HFF-Myc (cell line): ENCODE measurements around the gene SMAP1.

Experiments used
- DNase-seq: peaks from one replicate; pipeline ENCODE4 v3.0.0-alpha.2; 2011; ENCODE audit warnings: low read depth; ENCODE audit errors: extremely low read depth
- H3K4me3 ChIP-seq: replicated peaks from 2 replicates; pipeline ENCODE4 v1.5.1; 2011; ENCODE audit warnings: low read depth, mild to moderate bottlenecking, control low read depth, low read length
- CTCF ChIP-seq: IDR thresholded peaks from 2 replicates; pipeline ENCODE4 v1.5.1; 2012; ENCODE audit warnings: mild to moderate bottlenecking, low read depth, low read length, control low read depth; ENCODE audit errors: missing control alignments

Gene SMAP1

DNA sequence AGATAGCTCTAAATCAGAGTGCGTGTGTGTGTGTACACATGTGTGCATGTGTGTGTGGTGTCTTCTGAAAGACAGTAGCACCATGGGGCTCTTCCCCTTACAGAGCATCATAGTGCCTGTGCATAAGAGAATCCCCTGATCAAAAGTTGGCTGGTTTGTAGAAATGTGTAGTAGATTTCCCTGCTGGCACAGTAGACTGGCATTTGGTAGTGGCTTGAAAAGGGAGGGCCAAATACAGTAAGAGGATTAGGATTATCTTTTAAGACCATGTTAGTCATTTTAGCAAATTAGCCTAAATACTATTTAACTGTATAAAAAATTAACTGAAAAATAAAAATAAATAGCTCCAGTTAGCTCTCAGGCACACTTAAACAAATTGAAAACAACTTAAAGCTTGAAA, 176.6 kb downstream of the SMAP1 start:
- no peak for TF ChIP-seq CTCF
- H3K4me3 ChIP-seq, result no peak overlapping the region
- no peak for DNase-seq

DNA sequence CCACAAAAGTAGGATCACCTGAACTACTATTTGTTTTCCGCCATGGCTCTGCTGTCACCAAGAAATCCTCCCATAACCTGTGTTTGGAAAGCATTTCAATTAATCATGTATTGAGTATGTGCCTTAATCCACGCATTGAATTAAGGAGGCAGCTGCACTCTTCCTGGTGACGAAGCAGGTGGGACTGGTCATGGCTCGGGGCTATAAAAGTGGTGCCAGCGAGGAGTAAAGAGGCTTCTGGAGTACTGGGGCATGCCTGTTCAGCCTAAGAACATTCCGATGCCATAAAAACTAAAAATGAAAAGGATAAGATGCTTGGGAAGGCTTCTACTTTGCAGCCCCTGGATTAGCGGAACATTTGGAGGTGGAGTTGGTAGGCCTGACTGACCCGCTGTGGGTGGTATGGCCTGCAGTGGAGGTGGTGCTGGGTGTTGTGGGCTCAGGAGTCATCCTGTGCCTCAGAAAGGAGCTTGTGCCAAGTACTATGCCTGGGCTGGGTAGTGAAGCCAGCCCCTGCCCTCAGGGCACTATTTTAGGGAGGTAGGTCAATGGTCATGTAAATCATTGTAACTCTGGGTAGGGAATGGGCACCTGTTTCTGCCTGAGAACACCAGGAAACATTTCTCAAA, 178.6 kb downstream of the SMAP1 start:
- no peak overlapping the region for H3K4me3 ChIP-seq
- TF ChIP-seq CTCF, result no peak
- DNase-seq, result no peak

GRCh38 chr6:70847106-70848084, 179.7 kb downstream of the SMAP1 start:
- H3K4me3 ChIP-seq, result no peak overlapping the region
- no peak for DNase-seq
- TF ChIP-seq CTCF, result no peak

DNA sequence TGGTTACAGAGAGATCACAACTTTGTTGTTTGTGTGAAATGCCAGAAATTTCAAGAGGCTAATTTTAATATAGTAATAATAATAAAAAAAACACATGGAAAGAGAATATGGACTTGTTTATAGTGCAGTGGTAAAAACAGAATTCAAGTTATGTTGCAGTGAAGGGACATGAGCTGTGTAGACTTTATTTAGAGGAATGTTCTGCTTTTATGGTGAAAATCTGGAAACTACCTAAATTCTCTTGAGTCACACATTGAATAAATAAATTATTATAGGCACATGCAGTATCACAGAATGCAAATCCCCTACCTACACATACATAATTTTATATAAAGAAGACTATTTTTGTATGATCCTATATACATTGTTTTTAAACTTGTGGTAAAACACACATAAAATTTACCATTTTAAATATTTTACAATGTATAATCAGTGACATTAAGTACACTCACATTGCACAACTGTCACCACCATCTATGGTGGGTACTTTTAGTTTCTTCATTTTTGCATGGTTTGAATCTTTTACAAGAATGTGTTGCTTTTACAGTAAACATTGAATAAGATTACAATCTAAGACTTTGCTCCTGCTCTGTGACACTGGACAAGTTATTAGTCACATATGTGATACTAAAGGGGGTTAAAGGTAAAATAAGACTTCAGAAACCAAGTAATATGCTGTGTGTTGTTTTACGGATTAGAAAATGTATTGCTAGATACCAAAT, 181.8 kb downstream of the SMAP1 start:
- no peak for TF ChIP-seq CTCF
- DNase-seq, result no peak
- no peak overlapping the region for H3K4me3 ChIP-seq

DNA sequence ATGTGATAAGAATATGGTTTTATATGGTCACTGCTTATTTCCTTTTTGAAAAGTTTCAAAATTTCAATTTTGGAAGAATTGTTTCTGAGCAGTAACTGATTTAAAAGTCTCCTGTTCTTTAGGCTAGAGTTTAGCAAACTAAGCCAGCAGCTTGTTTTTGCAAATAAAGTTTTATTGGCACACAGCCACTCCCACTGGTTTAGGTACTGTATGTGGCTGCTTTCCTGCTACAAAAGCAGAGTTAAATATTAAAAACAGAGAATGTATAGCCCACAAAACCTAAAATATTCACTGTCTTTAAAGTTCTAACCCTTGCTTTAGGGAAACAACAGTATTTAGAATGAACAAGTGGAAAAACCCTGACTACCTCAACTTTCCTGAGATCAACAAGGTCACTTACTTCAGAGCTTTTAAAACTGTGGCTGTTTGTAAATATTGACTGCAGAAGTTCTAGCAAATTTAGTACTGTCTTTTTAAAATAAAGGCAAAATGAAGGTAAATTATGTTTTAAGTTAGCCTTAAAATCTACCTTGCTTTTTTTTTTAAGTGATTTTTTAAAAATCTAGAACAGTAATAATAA, 185.1 kb downstream of the SMAP1 start:
- TF ChIP-seq CTCF, result no peak
- no peak for DNase-seq

GRCh38 chr6:70857387-70858077, 189.8 kb downstream of the SMAP1 start:
- no peak overlapping the region for H3K4me3 ChIP-seq
- no peak for TF ChIP-seq CTCF
- DNase-seq, result no peak

More for the DNA sequence above, 185.1 kb downstream of the SMAP1 start:
- H3K4me3 ChIP-seq, result no peak overlapping the region
